Measurements from ENCODE around the gene FBXL13. TPM values are rescaled to one million over a fixed set of nuclear protein-coding genes. Genes with fewer than 3 reads are reported as not detected.

The FBXL13 gene
- total RNA-seq, 4 donors from 2014 or later = 0.35 to 2.6 (median 1.3) TPM; not detected in 1

- no peaks in the 10 kb centered on the region for H3K4me1 ChIP-seq
- no peaks in the 10 kb centered on the region for H3K36me3 ChIP-seq
- DNase-seq = no peak
- H3K27ac ChIP-seq = no peak overlapping the region
- H3K4me3 ChIP-seq = no peak overlapping the region
- no peaks in the 10 kb centered on the region for H3K27me3 ChIP-seq
- H3K9me3 ChIP-seq = no peaks in the 10 kb centered on the region
- no peak for TF ChIP-seq CTCF (IDR thresholded peaks at IDR 0.05)
- no peak for TF ChIP-seq POLR2A (IDR thresholded peaks at IDR 0.05)
Observed at GRCh38 chr7:102832674-102833073, 241.9 kb downstream of the FBXL13 start.

- H3K36me3 ChIP-seq = peaks cover 0 to 7% (median 0%) of the 10 kb centered on the region in 3 donors
- no peak overlapping the region for H3K27ac ChIP-seq
- no peaks in the 10 kb centered on the region for H3K27me3 ChIP-seq
- no peak for TF ChIP-seq CTCF (IDR thresholded peaks at IDR 0.05)
- TF ChIP-seq POLR2A (IDR thresholded peaks at IDR 0.05) = no peak
- no peak for DNase-seq
- H3K9me3 ChIP-seq = no peaks in the 10 kb centered on the region
- H3K4me3 ChIP-seq = no peak overlapping the region
- no peaks in the 10 kb centered on the region for H3K4me1 ChIP-seq
Observed at GRCh38 chr7:102830197-102830596, 244.4 kb downstream of the FBXL13 start.

GRCh38 chr7:102829075-102829474 is 245.5 kb downstream of the FBXL13 start:
- no peak overlapping the region for H3K27ac ChIP-seq
- peaks cover 0 to 7% (median 0%) of the 10 kb centered on the region in 3 donors for H3K36me3 ChIP-seq
- no peak for TF ChIP-seq POLR2A (IDR thresholded peaks at IDR 0.05)
- no peak for TF ChIP-seq CTCF (IDR thresholded peaks at IDR 0.05)
- H3K27me3 ChIP-seq = no peaks in the 10 kb centered on the region
- no peaks in the 10 kb centered on the region for H3K4me1 ChIP-seq
- H3K9me3 ChIP-seq = no peaks in the 10 kb centered on the region
- no peak for DNase-seq
- no peak overlapping the region for H3K4me3 ChIP-seq

GRCh38 chr7:102828286-102828685 is 246.3 kb downstream of the FBXL13 start:
- Histone ChIP-seq H3K4me1 (no peaks in the 10 kb centered on the region), H3K27me3 (no peaks in the 10 kb centered on the region), H3K36me3 (peaks cover 0 to 7% (median 0%) of the 10 kb centered on the region in 3 donors), H3K9me3 (no peaks in the 10 kb centered on the region), H3K27ac (no peak overlapping the region), H3K4me3 (no peak overlapping the region)
- TF ChIP-seq CTCF (IDR thresholded peaks at IDR 0.05) (no peak), POLR2A (IDR thresholded peaks at IDR 0.05) (no peak)
- no peak for DNase-seq

- Histone ChIP-seq H3K9me3 (no peaks in the 10 kb centered on the region), H3K36me3 (peaks cover 0 to 7% (median 0%) of the 10 kb centered on the region in 3 donors), H3K4me1 (no peaks in the 10 kb centered on the region), H3K27me3 (no peaks in the 10 kb centered on the region), H3K4me3 (no peak overlapping the region), H3K27ac (no peak overlapping the region)
- DNase-seq = no peak
- no peak for TF ChIP-seq CTCF (IDR thresholded peaks at IDR 0.05)
- TF ChIP-seq POLR2A (IDR thresholded peaks at IDR 0.05) = no peak
Observed at GRCh38 chr7:102823390-102824119, 251.0 kb downstream of the FBXL13 start.
